Thymus (tissue), 11 donors: ENCODE data around the gene WDR45B. TPM values are rescaled to one million over a fixed set of nuclear protein-coding genes. Genes with fewer than 3 reads are reported as not detected.

ENCODE experiments used
- DNase-seq, 9 donors: peaks; one replicate each; pipeline ENCODE4 v3.0.0-alpha.2; 2013; ENCODE audit warnings: low spot score in 9 of 9, low read depth in 6 of 9, missing footprints in 1 of 9
- H3K27ac ChIP-seq, 2 donors: one replicate each; pipeline ENCODE4 v1.5.1; 2013; ENCODE audit warnings: control low read depth in 1 of 2, low read depth in 1 of 2, low read length in 1 of 2, mild to moderate bottlenecking in 1 of 2, moderate library complexity in 1 of 2
- H3K27me3 ChIP-seq, 2 donors: one replicate each; pipeline ENCODE4 v1.5.1; 2013; ENCODE audit warnings: low read length in 1 of 2; ENCODE audit not compliant: control insufficient read depth in 2 of 2, insufficient read depth in 1 of 2
- H3K36me3 ChIP-seq, 2 donors: one replicate each; pipeline ENCODE4 v1.5.1; 2013; ENCODE audit warnings: low read length in 1 of 2, mild to moderate bottlenecking in 1 of 2, moderate library complexity in 1 of 2; ENCODE audit not compliant: control insufficient read depth in 2 of 2, insufficient read depth in 2 of 2
- H3K4me1 ChIP-seq, 2 donors: one replicate each; pipeline ENCODE4 v1.5.1; 2013; ENCODE audit warnings: low read length in 2 of 2; ENCODE audit not compliant: control insufficient read depth in 2 of 2, insufficient read depth in 2 of 2
- H3K4me3 ChIP-seq, 2 donors: one replicate each; pipeline ENCODE4 v1.5.1; 2013; ENCODE audit warnings: low read length in 2 of 2, control low read depth in 1 of 2, mild to moderate bottlenecking in 1 of 2
- H3K9me3 ChIP-seq, 2 donors: one replicate each; pipeline ENCODE4 v1.5.1; 2013; ENCODE audit warnings: low read length in 1 of 2, mild to moderate bottlenecking in 1 of 2; ENCODE audit not compliant: control insufficient read depth in 2 of 2, insufficient read depth in 1 of 2
- WGBS: extraction: QIAGEN DNeasy Blood & Tissue Kit; methylation state at CpG from one replicate; pipeline ENCODE4 v1.1.7; 2013; 5-methylcytosine and 5-hydroxymethylcytosine counted together
- polyA plus RNA-seq: library from polyadenylated mRNA; stranded (reverse); fragments of 200-250 nt; gene quantifications from one replicate; pipeline ENCODE4 v1.2.3, GENCODE V29; 2013
- total RNA-seq: library from RNA; stranded (reverse); fragments of 120-200 nt; gene quantifications from one replicate; pipeline ENCODE4 v1.2.4, GENCODE V29; 2013
- donor health status: healthy.

Gene WDR45B
- total and polyA plus RNA-seq, 2 donors, result 33.0 to 67.0 TPM

GRCh38 chr17:82662711-82663261, 14.5 kb upstream of the WDR45B start:
- H3K27ac ChIP-seq, result no peak overlapping the region
- H3K4me3 ChIP-seq, result no peak overlapping the region
- WGBS, result 96% methylated on average over 20 of the region's 20 CpGs
- no peaks in the 10 kb centered on the region for H3K36me3 ChIP-seq
- no peaks in the 10 kb centered on the region for H3K4me1 ChIP-seq
- no peak for DNase-seq
- H3K27me3 ChIP-seq, result no peaks in the 10 kb centered on the region
- peaks cover 1 to 3% of the 10 kb centered on the region in 2 donors for H3K9me3 ChIP-seq

- Histone ChIP-seq H3K36me3 (no peaks in the 10 kb centered on the region), H3K4me1 (no peaks in the 10 kb centered on the region), H3K4me3 (no peak overlapping the region), H3K9me3 (peaks cover 1 to 3% of the 10 kb centered on the region in 2 donors), H3K27ac (no peak overlapping the region), H3K27me3 (no peaks in the 10 kb centered on the region)
- DNase-seq, result no peak
- WGBS, result 96% methylated on average over 31 of the region's 31 CpGs
Measured at GRCh38 chr17:82661717-82662683, 13.8 kb upstream of the WDR45B start.

DNA sequence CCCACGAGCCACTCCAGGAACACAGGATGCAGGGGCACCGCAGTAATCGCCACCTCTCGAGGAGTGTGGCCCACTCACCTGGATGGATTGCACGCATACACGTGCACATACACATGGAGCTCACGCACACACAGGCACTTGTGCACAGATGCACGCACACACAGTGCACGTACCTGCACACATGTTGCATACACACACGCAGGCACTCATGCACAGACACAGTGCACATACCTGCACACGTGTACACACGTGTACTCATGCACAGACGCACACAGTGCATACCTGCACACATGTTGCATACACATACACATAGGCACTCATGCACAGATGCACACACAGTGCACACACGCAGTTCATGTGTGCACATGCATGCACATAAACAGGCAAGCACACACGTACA, 11.6 kb upstream of the WDR45B start:
- H3K27ac ChIP-seq, result no peak overlapping the region
- H3K27me3 ChIP-seq, result no peaks in the 10 kb centered on the region
- WGBS, result 97% methylated on average over 15 of the region's 15 CpGs
- no peak for DNase-seq
- H3K4me1 ChIP-seq, result no peaks in the 10 kb centered on the region
- H3K9me3 ChIP-seq, result no peaks in the 10 kb centered on the region
- no peak overlapping the region for H3K4me3 ChIP-seq
- no peaks in the 10 kb centered on the region for H3K36me3 ChIP-seq

DNA sequence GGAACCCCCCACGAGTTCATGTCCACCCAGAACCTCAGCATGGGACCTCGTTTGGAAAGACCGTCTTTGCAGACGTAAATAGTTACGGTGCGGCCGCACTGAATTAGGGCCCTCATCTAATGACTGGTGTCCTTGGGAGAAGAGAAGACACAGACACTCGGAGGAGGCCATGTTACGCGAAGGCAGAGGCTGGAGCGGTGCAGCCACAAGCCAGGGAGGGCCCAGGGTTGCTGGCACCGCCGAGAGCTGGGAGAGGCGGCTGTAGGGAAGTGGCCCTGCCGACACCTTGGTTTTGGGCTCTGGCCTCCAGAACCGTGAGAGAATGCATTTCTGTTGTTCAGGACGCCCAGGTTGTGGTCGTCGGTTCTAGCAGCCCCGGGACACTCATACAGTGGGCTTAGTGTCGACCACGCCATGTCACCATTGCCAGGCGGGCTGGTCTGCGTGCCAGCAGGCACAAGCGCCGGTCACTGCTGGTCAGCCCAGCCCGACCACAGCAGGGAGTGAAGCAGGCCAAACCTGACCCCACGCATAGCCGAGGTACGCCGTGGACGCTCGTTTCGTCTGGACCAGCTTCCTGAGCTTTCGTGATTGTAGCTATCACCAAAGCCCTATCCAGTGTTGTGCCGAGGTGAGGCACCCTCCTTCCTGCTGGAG, 10.7 kb upstream of the WDR45B start:
- no peak overlapping the region for H3K27ac ChIP-seq
- H3K4me3 ChIP-seq, result no peak overlapping the region
- no peaks in the 10 kb centered on the region for H3K4me1 ChIP-seq
- H3K36me3 ChIP-seq, result no peaks in the 10 kb centered on the region
- WGBS, result 96% methylated on average over 36 of the region's 36 CpGs
- DNase-seq, result no peak
- H3K9me3 ChIP-seq, result no peaks in the 10 kb centered on the region
- H3K27me3 ChIP-seq, result no peaks in the 10 kb centered on the region

- 98% methylated on average over 23 of the region's 23 CpGs for WGBS
- DNase-seq, result no peak
- Histone ChIP-seq H3K27ac (no peak overlapping the region), H3K36me3 (no peaks in the 10 kb centered on the region), H3K27me3 (no peaks in the 10 kb centered on the region), H3K4me3 (no peak overlapping the region), H3K4me1 (no peaks in the 10 kb centered on the region), H3K9me3 (no peaks in the 10 kb centered on the region)
Measured at GRCh38 chr17:82658331-82658730, 10.1 kb upstream of the WDR45B start.

DNA sequence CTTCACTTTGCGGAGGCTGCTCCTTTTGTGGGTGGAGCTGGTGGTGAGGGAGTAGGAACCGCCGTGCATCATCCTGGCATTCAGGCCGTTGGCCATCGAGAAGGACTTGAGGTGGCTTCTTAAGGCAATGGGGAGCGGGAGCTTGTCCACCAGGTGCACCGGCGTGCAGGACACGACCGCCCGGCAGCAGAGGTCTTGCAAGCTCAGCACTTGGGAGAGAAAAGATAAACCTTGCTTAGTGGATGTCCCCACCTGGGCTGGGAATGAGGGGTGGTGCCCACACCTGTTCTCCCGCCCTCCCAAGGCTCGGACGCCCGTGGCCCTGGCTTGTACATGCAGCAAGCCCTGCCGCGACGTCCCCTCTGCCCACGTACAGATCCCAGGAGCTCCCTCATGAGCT, 9.7 kb upstream of the WDR45B start:
- Histone ChIP-seq H3K4me3 (no peak overlapping the region), H3K9me3 (no peaks in the 10 kb centered on the region), H3K4me1 (no peaks in the 10 kb centered on the region), H3K27me3 (no peaks in the 10 kb centered on the region), H3K36me3 (no peaks in the 10 kb centered on the region), H3K27ac (no peak overlapping the region)
- 96% methylated on average over 19 of the region's 19 CpGs for WGBS
- no peak for DNase-seq

DNA sequence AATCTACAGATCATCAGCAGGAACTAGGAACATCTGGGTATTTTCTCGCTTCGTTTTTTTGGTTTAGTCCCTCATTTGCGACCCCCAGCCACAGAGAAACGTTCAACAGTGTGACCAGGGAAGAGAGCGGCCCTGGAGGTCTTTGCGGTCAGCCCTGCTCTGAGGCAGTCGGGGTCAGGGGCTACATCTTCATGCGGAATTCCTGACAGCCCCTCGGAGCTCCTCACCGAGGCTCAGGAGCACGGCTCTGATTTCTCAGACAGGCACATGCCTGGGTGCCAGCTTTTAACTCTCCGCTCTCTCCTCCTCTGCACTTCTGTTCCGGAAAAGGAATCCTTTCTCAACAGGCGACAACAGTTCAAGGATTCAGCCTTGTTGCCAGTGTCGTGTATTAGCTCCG, 8.0 kb upstream of the WDR45B start:
- WGBS, result 97% methylated on average over 16 of the region's 16 CpGs
- no peaks in the 10 kb centered on the region for H3K36me3 ChIP-seq
- H3K27ac ChIP-seq, result no peak overlapping the region
- H3K4me3 ChIP-seq, result no peak overlapping the region
- DNase-seq, result no peak
- H3K4me1 ChIP-seq, result no peaks in the 10 kb centered on the region
- H3K27me3 ChIP-seq, result no peaks in the 10 kb centered on the region
- no peaks in the 10 kb centered on the region for H3K9me3 ChIP-seq

DNA sequence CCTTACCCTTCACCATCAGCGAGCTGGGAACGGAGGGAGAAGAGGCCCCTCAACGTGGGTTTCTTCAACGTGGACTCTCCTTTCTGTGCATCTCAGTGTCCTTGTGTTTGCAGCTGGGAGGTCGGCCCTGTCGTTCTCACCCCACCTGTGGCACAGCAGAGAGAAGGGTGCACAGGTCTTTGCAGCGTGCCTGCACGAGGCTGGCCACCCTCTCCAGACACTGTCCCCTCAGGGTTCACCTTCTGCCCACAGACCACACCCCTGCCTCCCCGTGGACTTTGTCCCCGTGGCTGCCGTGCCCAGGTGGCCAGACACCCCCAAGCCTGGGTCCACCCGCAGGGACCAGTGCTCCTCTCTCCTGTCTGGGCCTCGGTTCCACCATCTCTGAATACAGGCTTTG, 7.3 kb upstream of the WDR45B start:
- Histone ChIP-seq H3K9me3 (no peaks in the 10 kb centered on the region), H3K27me3 (no peaks in the 10 kb centered on the region), H3K4me3 (no peak overlapping the region), H3K4me1 (no peaks in the 10 kb centered on the region), H3K27ac (no peak overlapping the region), H3K36me3 (no peaks in the 10 kb centered on the region)
- WGBS, result 83% methylated on average over 13 of the region's 13 CpGs
- DNase-seq, result no peak

DNA sequence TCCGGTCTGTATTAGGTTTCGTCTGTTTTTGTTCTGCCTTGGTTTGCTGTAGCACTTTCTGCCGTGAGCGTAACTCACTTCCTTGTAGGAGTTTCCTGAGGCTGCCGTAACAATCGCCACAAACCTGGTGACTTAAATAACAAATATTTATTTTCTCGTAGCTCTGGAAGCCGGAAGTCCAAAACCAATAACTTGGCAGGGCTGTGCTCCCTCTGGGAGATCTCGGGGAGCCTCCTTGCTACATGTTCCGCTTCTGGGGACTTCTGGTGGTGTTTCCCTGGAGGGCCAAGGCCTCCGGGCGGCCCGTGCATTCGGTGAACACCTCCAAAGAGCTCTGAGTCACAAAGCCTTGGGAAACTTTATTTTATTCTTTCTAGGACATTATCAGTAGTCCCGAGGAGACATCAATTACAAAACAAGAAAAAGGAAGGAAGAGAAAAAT, 6.8 kb upstream of the WDR45B start:
- peak in 1 of 9 donors; percentile 27 for DNase-seq
- H3K4me1 ChIP-seq, result no peaks in the 10 kb centered on the region
- no peak overlapping the region for H3K4me3 ChIP-seq
- no peak overlapping the region for H3K27ac ChIP-seq
- WGBS, result 66% methylated on average over 15 of the region's 15 CpGs
- H3K27me3 ChIP-seq, result no peaks in the 10 kb centered on the region
- no peaks in the 10 kb centered on the region for H3K9me3 ChIP-seq
- H3K36me3 ChIP-seq, result no peaks in the 10 kb centered on the region
